AG10803 (cell line): ENCODE results near the gene MBD3L5.
"Not testable (repeated sequence)": the region's sequence is repeated elsewhere in the genome, so short reads cannot be mapped to it uniquely, and the experiment has no call there.

ENCODE experiments used
- DNase-seq: peaks from one replicate; pipeline ENCODE4 v3.0.0; 2010; ENCODE audit warnings: low read depth
- H3K4me3 ChIP-seq: 2 replicates; pipeline ENCODE4 v1.5.1; 2011; ENCODE audit warnings: mild to moderate bottlenecking, low read length, control low read depth
- CTCF ChIP-seq: conservative IDR thresholded peaks from 2 replicates; pipeline ENCODE4 v1.5.1; 2011; ENCODE audit warnings: mild to moderate bottlenecking, low read length, control low read depth, inconsistent platforms

Gene MBD3L5

DNA sequence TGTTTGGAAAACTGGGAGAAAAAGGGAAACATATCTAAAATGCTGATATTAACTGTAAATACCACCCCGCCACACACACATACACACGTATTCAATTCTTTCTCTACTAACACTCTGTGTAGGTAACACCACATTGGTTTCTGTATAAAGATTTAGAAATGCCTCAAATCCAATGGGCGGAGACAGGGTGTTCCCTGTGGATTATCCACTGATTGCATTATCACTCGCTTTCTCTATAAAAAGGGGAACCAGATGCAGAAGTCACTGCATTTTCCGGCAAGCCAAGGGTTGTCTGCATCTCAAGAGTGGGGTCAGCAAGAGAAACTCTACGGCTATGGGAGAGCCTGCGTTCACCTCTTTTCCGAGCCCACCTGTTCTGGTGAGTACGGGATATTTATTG lies at the start of gene MBD3L5:
MBD3L5 (plus strand) TSS at position 301 of the 400 bp plus-strand sequence; CDS start at position 335, 34 bp downstream.
- H3K4me3 ChIP-seq, DNase-seq: not testable (repeated sequence)

DNA sequence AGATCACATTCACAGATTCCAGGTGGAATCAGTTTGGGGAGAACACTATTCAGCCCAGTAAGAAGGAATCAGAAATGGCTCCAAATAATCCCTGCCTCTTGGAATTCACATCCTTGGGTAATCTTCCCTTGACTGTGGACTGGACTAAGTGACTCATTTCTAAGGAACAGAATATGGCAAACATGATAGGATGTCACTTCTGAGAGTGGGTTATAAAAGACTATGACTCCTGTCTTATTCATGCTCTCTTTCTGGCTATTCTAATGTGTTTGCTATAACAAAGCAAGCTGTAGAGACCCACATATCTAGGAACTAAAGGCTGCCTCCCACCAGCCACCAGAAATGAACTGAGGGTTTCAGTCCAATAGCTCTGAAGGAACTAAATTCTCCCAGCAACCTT lies 46.9 kb upstream of the MBD3L5 start:
- TF ChIP-seq CTCF: no peak
- no peak for DNase-seq
- H3K4me3 ChIP-seq: no peak overlapping the region

GRCh38 chr19:6987850-6988249 lies 42.5 kb upstream of the MBD3L5 start:
- no peak overlapping the region for H3K4me3 ChIP-seq
- DNase-seq: no peak
- no peak for TF ChIP-seq CTCF

DNA sequence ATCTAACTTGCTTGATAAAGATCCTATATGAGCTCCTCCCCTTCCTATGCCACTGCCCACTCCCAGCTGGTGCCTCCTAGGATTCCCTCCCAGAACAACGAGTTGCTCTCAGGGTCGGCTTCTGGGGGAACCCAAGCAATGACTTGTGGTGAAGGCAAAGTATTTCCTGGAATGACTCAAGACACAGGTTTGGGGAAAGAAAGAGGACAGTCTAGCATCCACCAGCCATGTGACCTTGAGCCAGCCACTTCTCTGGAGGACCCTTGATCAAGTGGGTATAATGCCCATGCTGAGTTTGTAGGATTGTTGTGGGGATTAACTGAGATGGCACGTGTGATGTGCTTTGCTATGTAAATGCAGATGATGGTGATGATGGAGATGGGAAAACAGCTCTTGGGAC lies 42.1 kb upstream of the MBD3L5 start:
- no peak overlapping the region for H3K4me3 ChIP-seq
- no peak for TF ChIP-seq CTCF
- no peak for DNase-seq

DNA sequence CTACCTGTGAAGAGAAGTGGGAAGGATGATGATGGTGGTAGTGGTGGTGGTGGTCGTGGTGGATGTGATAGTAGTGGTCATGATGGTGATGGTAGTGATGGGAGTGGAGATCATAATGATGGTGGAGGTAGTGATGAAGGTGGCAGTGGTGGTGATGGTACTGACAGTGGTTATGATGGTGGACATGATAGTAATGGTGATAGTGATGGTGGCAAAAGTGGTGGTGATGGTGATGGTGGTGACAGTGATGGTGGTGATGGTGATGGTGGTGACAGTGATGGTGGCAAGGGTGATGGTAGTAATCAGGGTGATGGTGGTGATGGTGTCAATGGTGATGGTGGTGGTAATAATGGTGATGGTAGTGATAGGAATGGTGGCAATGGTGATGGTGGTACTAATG lies 35.3 kb upstream of the MBD3L5 start:
- DNase-seq: no peak
- no peak for TF ChIP-seq CTCF
- H3K4me3 ChIP-seq: no peak overlapping the region

GRCh38 chr19:6996810-6997209 lies 33.6 kb upstream of the MBD3L5 start:
- no peak overlapping the region for H3K4me3 ChIP-seq
- TF ChIP-seq CTCF: no peak
- DNase-seq: no peak

DNA sequence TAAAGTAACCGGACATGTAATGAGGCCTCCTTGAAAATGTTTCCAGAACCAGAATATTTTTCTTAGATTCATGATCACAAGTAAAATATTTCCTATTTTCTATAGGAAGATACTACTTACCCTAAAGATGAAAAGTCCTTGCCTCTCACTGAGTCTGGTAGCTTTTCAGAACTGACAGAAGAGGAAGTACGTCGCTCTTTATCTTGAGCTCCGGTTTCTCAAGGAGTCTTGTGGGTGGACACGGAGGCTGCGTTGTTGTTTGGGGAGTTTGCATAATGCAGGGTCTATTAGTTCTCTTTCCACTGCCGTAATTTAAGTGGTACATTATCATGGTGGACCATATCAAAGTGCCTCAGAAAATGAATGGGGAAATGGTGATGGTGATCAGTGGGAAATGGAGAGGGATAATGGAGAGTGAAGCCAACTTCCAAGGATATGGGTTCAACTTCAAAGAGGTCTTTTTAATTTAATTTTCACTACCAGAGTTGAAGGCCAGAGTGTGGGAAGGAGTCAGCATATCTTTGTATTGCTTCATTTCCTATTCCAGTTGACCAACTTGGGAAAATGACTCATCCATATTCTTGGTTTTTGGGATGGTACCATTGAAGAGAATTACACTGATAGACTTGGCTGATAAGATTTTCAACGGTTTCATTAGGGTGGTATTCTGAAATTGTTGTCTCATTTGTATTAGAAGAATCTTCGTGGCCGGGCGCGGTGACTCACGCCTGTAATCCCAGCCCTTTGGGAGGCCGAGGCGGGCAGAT lies 32.5 kb upstream of the MBD3L5 start:
- no peak for TF ChIP-seq CTCF
- H3K4me3 ChIP-seq: no peak overlapping the region
- DNase-seq: peak; percentile 4

DNA sequence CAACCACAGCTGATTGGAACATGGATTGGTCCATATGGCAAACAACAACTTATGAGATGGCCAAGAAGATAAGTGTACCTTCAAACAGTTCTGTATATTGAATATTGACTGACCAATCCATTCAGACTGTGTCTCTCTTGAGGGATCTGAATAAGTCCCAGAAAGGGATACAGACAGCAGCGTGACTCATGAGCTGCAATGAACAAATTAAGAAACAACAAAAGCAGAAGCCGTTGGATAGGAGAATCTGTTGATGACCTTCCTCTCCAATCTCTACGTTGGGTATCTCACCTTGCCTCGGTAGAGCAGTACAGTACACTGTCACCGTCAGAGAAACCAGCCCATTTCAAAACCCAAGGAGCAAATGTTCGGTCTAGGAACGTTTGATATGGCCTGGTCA lies 30.4 kb upstream of the MBD3L5 start:
- TF ChIP-seq CTCF: no peak
- no peak overlapping the region for H3K4me3 ChIP-seq

More for the DNA sequence above, 30.4 kb upstream of the MBD3L5 start:
- DNase-seq: no peak
